Upper lobe of left lung (tissue), 6 donors: ENCODE results near the gene PGLYRP1. TPM values are rescaled to one million over a fixed set of nuclear protein-coding genes. Genes with fewer than 3 reads are reported as not detected.

Source experiments
- ATAC-seq, 2 donors: fragments of 200-7000 bp; cut with Tn5 transposase; one replicate each; pipeline ENCODE4 v1.9.1; 2022; ENCODE audit warnings: mild to moderate bottlenecking in 2 of 2, moderate library complexity in 2 of 2; ENCODE audit not compliant: low FRiP score in 2 of 2
- DNase-seq, 2 donors: peaks; one replicate each; pipeline ENCODE4 v3.0.0-alpha.2; 2019 to 2020
- H3K27ac ChIP-seq, 4 donors: fragments of 200-600 bp; sonication (generic); one replicate each; pipeline ENCODE4 v1.5.1; 2016 to 2019
- H3K27me3 ChIP-seq, 4 donors: fragments of 200-600 bp; sonication (generic); one replicate each; pipeline ENCODE4 v1.5.1; 2017 to 2019
- H3K36me3 ChIP-seq, 4 donors: fragments of 200-600 bp; sonication (generic); one replicate each; pipeline ENCODE4 v1.5.1; 2016 to 2019
- H3K4me1 ChIP-seq, 4 donors: fragments of 200-600 bp; sonication (generic); one replicate each; pipeline ENCODE4 v1.5.1; 2018 to 2019
- H3K4me3 ChIP-seq, 4 donors: fragments of 200-600 bp; sonication (generic); one replicate each; pipeline ENCODE4 v1.5.1; 2017 to 2019; ENCODE audit warnings: mild to moderate bottlenecking in 2 of 4, moderate library complexity in 1 of 4
- H3K9me3 ChIP-seq, 4 donors: fragments of 200-600 bp; sonication (generic); one replicate each; pipeline ENCODE4 v1.5.1; 2018 to 2019
- EP300 ChIP-seq, 4 donors: sonication (generic); formaldehyde crosslinking; IDR thresholded peaks; one replicate each; pipeline ENCODE4 v1.5.1; 2017; ENCODE audit warnings: antibody characterized with exemption in 4 of 4, control low read depth in 2 of 4
- POLR2A ChIP-seq, 4 donors: fragments of 450-650 bp; IDR thresholded peaks; one replicate each; pipeline ENCODE4 v1.5.1; 2016 to 2017; ENCODE audit warnings: antibody characterized with exemption in 4 of 4, mild to moderate bottlenecking in 2 of 4
- POLR2AphosphoS5 ChIP-seq, 2 donors: sonication (generic); formaldehyde crosslinking; IDR thresholded peaks; one replicate each; pipeline ENCODE4 v1.5.1; 2017; ENCODE audit warnings: antibody characterized with exemption in 2 of 2
- WGBS, 2 donors: methylation state at CpG; one replicate each; pipeline ENCODE4 v1.1.5; 2017 to 2018; 5-methylcytosine and 5-hydroxymethylcytosine counted together
- total RNA-seq, 6 donors: library from RNA; depleted of rRNA in 4 of 6; stranded (reverse); fragments of >200 nt in 4 of 6; gene quantifications; one replicate each; pipeline versions ENCODE4 v1.1.0 to v1.2.1, GENCODE V29; 2016 to 2021
- TF ChIP-seq, protein P1 (sequence below), 6 experiments: fragments of 450-650 bp in 4 of 6; fragments of 200-600 bp in 2 of 6; sonication (generic) in 2 of 6; IDR thresholded peaks; one replicate each; pipeline ENCODE4 v1.5.1; 2016 to 2019; ENCODE audit warnings: antibody characterized with exemption in 6 of 6
- donor health status: DM: no; HTN: no; CAD: no; lungs with moderate emphysema.
- donor health status: DM: no; HTN: yes; CAD: no; lungs with severe emphysema.

PGLYRP1 gene
- total RNA-seq, 6 donors from 2014 or later: 2.1 to 4.3 (median 3.3) TPM; not detected in 2

DNA sequence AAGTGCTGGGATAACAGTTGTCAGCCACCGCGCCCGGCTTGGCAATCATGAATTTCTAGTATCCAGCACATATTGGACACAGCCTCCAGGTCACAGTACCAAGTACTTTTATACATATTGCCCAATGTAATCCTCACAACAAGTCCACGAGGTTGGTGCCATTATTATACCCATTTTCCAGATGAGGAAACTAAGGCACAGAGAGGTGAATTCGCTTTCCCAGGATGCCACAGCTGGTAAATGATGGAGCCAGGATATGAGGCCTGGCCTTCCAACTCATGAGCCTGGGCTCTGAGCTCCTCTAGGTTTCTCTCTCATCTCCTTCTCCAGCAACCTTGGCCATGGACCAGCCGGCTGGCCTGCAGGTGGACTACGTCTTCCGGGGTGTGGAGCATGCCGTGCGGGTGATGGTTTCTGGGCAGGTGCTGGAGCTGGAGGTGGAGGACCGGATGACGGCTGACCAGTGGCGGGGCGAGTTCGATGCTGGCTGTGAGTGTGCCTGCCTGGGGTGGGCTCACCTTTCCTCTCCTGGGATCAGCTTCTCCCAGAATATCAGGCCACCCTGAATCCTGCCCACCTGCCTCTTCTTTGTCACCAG lies 20.1 kb downstream of the PGLYRP1 start:
- Histone ChIP-seq H3K9me3 (no peaks in the 10 kb centered on the region), H3K4me3 (no peak overlapping the region), H3K27ac (no peak overlapping the region), H3K36me3 (peaks cover 0 to 25% (median 4%) of the 10 kb centered on the region in 4 donors), H3K4me1 (peaks cover 12 to 18% (median 16%) of the 10 kb centered on the region in 4 donors), H3K27me3 (no peaks in the 10 kb centered on the region)
- 97 to 100% methylated on average over 5 to 15 of the region's 15 CpGs for WGBS, 2 donors
- TF ChIP-seq, protein P1, sequence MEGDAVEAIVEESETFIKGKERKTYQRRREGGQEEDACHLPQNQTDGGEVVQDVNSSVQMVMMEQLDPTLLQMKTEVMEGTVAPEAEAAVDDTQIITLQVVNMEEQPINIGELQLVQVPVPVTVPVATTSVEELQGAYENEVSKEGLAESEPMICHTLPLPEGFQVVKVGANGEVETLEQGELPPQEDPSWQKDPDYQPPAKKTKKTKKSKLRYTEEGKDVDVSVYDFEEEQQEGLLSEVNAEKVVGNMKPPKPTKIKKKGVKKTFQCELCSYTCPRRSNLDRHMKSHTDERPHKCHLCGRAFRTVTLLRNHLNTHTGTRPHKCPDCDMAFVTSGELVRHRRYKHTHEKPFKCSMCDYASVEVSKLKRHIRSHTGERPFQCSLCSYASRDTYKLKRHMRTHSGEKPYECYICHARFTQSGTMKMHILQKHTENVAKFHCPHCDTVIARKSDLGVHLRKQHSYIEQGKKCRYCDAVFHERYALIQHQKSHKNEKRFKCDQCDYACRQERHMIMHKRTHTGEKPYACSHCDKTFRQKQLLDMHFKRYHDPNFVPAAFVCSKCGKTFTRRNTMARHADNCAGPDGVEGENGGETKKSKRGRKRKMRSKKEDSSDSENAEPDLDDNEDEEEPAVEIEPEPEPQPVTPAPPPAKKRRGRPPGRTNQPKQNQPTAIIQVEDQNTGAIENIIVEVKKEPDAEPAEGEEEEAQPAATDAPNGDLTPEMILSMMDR (IDR thresholded peaks at IDR 0.05): no peak
- TF ChIP-seq POLR2AphosphoS5 (IDR thresholded peaks at IDR 0.05) (no peak), EP300 (IDR thresholded peaks at IDR 0.05) (no peak), POLR2A (IDR thresholded peaks at IDR 0.05) (no peak)
- DNase-seq: no peak
- ATAC-seq: no peak

DNA sequence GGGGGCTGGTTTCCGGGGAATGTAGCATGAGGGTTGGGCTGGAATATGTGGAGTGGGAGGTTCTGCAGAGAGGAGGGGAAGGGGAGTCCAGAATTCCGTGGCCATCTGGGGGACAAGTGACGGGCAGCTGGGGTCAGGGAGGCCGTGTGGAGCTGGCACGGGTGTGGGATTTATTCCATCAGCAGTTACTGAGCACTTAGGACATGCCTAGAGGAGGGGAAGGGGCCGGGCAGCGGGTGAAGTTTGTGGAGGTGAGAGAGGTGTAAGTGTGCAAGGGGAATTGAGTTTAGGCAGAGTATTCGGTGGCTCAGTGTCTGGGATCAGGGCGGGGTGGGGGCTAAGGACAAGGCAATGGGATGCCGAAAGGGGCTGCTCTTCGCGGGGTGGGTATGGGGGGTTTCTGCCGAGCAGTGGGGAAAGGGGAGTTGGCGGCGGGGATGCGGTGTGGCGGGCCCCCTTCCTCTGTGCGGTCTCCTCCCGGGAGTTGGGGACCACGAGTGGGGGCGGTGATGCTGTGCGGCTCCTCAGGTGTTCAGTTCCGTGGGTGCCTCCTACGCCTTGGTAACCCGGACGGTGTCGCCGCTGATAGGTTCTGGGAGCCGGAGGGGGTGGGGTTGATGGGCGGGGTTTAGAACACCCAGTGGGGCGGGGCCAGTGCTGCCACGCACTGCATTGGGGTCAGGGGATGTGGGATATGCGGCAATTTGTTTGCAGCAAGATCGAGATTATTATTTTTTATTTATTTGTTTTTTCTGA lies 22.2 kb downstream of the PGLYRP1 start:
- H3K36me3 ChIP-seq: peaks cover 0 to 12% (median 0%) of the 10 kb centered on the region in 4 donors
- H3K4me1 ChIP-seq: peaks cover 20 to 24% (median 22%) of the 10 kb centered on the region in 4 donors
- no peak overlapping the region for H3K27ac ChIP-seq
- peak overlapping the region in 3 of 4 donors; percentile 29 to 42 (median 29) for H3K4me3 ChIP-seq
- no peaks in the 10 kb centered on the region for H3K27me3 ChIP-seq
- DNase-seq (peak in 1 of 2 donors; percentile 69), ATAC-seq (peak; percentile 63 to 70)
- 5 to 10% methylated on average over 27 to 34 of the region's 34 CpGs for WGBS, 2 donors
- TF ChIP-seq POLR2AphosphoS5 (IDR thresholded peaks at IDR 0.05) (no peak), EP300 (IDR thresholded peaks at IDR 0.05) (no peak), POLR2A (IDR thresholded peaks at IDR 0.05) (no peak)
- TF ChIP-seq, protein P1 (IDR thresholded peaks at IDR 0.05): no peak
- no peaks in the 10 kb centered on the region for H3K9me3 ChIP-seq

DNA sequence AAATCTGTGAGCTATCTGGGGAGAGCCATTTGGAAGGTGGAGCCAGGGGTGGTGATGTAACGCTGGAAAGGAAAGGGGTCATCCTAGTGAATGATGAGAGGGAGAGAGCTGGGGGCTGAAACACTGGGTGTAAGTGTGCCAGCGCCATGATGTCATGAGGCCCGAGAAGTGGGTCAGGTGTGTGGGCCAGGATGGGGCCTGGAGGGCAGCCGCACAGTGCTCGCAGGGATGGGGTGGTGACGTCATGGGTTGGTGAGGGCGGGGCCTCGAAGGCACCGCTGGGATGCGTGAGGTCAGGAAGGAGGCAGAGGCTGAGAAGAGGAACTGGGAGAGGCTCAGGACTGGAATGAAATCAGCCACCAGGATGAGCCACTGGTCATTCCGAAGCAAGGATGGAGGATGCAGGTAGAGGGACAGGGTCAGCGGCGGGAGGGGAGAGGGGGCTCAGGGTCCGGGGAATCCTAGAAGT lies 23.2 kb downstream of the PGLYRP1 start:
- peak in 1 of 2 donors; percentile 47 for ATAC-seq
- Histone ChIP-seq H3K4me1 (peaks cover 22 to 27% (median 23%) of the 10 kb centered on the region in 4 donors), H3K27ac (no peak overlapping the region), H3K4me3 (no peak overlapping the region), H3K27me3 (no peaks in the 10 kb centered on the region), H3K36me3 (peaks cover 0 to 12% (median 0%) of the 10 kb centered on the region in 4 donors), H3K9me3 (no peaks in the 10 kb centered on the region)
- 21 to 27% methylated on average over 14 of the region's 14 CpGs for WGBS, 2 donors
- no peak for DNase-seq
- TF ChIP-seq, protein P1 (IDR thresholded peaks at IDR 0.05): no peak
- no peak for TF ChIP-seq POLR2AphosphoS5 (IDR thresholded peaks at IDR 0.05)
- no peak for TF ChIP-seq POLR2A (IDR thresholded peaks at IDR 0.05)
- TF ChIP-seq EP300 (IDR thresholded peaks at IDR 0.05): no peak

DNA sequence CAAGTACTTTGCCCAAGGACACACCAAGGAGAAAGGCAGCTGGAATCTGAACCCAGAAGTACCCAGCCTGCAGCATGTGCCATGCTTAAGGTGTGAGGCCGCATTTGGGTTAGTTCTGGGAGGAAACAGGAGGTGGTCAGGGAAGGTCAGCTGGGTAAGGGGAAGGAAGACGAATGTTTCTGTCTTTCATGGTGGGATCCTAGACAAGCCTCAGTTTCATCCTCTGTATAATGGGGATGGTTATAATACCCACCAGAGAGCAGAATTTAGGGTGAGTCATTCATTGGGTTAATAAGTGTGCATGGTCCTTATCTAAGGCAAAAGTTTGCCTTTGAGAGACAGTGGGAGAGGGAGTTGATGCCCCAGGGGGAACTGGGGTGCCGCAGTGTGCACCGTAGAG lies 24.0 kb downstream of the PGLYRP1 start:
- TF ChIP-seq POLR2AphosphoS5 (IDR thresholded peaks at IDR 0.05): no peak
- TF ChIP-seq EP300 (IDR thresholded peaks at IDR 0.05): no peak
- TF ChIP-seq, protein P1 (IDR thresholded peaks at IDR 0.05): no peak
- TF ChIP-seq POLR2A (IDR thresholded peaks at IDR 0.05): no peak
- 87 to 92% methylated on average over 4 of the region's 4 CpGs for WGBS, 2 donors

More for the DNA sequence above, 24.0 kb downstream of the PGLYRP1 start:
- no peak for ATAC-seq
- peaks cover 25 to 32% (median 27%) of the 10 kb centered on the region in 4 donors for H3K4me1 ChIP-seq
- no peaks in the 10 kb centered on the region for H3K9me3 ChIP-seq
- H3K36me3 ChIP-seq: peaks cover 0 to 12% (median 0%) of the 10 kb centered on the region in 4 donors
- no peak for DNase-seq
- no peak overlapping the region for H3K4me3 ChIP-seq
- no peaks in the 10 kb centered on the region for H3K27me3 ChIP-seq
- no peak overlapping the region for H3K27ac ChIP-seq
